DMS153 treated with DMSO at 0.1 percent for 48 hours (cell line): ENCODE results near the gene USP25.

Experiments
- DNase-seq: peaks from one replicate; lab custom pipeline; 2025; ENCODE audit not compliant: unreplicated experiment; lab: John Stamatoyannopoulos, UW

The USP25 gene

DNA sequence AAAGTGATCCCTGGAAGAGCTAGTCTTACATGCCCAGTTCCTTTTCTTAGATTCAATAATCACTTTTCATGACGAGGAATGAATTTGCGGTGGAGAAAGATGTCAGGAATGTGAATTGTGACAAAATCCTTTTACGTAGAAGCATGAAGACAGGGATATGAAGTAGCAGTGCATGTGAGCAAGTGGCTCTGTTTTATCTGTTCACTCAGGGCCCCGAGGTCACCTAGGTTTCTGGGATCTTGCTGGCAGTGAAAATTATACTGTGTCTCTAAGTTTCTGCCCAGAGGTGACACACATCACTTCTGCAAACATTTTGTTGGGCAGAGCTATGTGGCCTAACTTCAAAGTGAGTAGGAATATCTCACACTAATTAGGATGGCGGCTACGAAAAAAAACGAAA is 79.3 kb downstream of the USP25 start:
- DNase-seq: no peak

GRCh38 chr21:15809818-15810217 is 80.0 kb downstream of the USP25 start:
- DNase-seq: no peak

DNA sequence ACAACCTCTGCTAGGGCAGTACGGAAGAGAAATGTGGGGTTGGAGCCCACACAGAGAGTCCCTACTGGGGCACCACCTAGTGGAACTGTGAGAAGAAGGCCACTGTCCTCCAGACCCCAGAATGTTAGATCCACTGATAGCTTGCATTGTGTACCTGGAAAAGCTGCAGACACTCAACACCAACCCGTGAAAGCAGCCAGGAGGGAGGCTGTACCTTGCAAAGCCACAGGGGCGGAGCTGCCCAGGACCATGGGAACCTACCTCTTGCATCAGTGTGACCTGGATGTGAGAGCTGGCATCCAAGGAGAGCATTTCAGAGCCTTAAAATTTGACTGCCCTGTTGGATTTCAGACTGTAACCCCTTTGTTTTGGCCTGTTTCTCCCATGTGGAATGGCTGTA is 85.5 kb downstream of the USP25 start:
- no peak for DNase-seq

DNA sequence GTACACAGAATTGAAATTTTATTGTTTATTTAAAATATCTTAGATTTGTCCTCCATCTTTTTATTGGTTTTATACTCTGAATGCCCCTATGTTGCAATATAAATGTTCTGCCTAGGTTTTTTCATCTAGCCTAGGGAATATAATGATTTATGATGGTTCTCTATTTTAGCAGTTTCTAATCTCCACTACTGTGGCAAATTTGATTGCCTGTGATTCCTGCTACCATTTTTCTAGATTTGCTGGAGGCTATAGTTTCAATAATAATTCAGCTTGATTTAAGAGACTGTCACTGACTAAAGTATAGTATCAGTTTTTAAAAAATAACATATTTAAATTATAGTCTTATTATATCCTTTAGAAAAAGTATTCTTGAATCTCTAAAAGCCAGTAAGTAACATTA is 90.5 kb downstream of the USP25 start:
- no peak for DNase-seq

DNA sequence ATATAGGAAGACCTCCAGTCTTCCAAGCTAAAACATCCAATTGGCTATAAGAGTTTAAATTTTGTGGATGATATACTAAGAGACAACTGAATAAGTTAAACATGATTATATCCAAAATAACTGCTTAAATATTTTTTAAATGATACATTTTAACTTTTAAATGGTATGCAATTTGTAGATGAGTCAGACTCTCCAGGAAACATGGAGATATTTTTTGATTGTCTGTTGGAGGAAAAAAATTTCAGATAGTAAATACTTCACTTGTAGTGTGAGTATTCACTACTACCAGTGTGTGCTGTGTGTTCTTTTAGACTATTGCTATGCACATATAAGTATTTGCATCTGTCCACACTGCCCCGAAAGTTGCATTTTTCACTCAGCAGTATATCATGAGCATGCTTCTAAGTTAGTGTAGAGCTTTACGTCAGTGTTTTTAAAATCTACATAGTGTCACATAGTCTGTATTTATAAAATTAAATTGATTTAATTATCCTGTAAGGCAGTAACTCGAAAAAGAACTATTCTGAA is 91.1 kb downstream of the USP25 start:
- no peak for DNase-seq

DNA sequence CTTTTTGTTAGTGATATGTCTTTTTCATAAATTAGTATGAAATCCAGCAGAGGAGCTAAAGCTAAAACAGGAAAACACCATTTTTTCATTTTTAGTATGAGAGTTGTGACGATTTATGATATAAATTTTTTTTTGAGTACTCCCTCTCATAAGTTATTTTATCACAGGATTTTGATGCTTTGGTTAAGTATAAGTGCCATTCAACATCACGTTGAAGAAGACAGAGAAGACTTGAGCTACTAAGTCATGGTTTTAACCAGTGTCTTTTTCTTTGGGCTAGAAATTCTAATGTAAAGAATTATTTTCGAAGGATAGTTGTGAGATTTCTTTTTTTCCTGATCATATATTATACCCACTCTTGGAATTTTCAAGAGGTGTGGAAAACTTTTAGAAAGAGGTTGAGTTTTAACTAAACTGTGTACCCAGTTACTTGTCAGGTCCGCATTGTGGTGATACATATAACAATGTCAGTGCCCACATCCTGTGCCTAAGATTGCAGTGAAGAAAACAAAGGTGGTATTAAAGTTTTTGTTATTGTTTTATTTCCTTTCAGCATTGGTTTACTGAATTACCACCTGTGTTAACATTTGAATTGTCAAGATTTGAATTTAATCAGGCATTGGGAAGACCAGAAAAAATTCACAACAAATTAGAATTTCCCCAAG is 93.8 kb downstream of the USP25 start:
- no peak for DNase-seq

DNA sequence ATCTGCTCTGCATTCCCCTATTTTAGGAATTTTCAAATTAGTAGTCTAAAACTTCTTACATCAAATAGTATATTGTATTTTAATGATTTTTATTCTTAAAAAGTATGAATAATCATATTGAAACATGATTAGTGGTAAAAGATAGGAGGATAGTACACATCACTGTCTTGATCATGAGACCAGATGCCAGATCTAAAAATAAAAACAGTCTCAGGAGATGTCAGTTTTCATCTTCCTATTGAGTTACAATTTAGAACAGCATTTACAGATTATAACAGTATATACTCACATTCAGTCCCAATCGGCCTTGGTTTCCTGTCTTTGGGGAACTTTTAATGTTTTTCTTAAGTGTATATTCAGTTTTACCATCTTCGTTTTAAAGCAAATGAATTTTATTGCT is 95.9 kb downstream of the USP25 start:
- no peak for DNase-seq

GRCh38 chr21:15826147-15826780 is 96.5 kb downstream of the USP25 start:
- no peak for DNase-seq

DNA sequence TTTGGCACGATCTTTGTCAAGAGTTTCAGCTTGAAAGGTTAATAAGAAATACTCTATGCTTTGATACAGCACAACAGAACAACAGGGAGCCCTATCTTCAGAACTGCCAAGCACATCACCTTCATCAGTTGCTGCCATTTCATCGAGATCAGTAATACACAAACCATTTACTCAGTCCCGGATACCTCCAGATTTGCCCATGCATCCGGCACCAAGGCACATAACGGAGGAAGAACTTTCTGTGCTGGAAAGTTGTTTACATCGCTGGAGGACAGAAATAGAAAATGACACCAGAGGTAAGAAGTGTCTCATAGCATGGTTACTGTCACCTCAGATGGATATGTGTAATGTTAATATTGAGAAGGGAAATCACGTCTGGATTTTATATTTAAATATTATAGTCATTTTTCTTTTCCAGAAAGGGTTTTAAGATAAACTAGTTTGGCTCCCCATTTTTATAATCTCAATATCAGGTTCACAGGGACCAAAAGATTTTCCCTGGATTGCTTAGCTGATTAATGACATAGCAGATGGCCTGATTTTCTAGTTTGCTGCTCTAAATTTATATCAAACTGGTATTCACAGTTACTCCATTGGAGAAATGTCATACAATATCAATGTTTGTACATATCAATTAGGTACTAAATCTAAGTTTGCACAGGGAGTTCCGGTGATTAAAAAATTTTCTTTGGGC is 97.3 kb downstream of the USP25 start:
- no peak for DNase-seq

- DNase-seq: no peak
Observed at GRCh38 chr21:15831497-15831896, 101.7 kb downstream of the USP25 start.

DNA sequence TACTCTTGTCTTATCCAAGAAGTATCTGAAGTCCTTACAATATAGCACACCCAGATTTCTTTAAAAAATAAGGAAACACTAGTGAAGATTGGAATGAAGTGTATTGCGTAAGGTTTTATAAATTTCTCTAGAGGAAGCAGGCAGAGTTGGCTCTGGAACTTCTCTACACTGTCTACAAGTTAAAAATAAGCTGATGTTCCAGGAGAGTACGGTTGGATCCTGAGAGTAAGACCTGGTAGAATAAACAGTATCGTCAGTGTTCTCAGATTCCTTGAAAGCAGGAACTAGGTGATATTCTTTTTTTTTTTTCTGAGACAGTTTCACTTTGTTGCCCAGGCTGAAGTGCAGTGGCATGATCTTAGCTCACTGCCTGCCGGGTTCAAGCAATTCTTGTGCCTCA is 107.9 kb downstream of the USP25 start:
- no peak for DNase-seq

DNA sequence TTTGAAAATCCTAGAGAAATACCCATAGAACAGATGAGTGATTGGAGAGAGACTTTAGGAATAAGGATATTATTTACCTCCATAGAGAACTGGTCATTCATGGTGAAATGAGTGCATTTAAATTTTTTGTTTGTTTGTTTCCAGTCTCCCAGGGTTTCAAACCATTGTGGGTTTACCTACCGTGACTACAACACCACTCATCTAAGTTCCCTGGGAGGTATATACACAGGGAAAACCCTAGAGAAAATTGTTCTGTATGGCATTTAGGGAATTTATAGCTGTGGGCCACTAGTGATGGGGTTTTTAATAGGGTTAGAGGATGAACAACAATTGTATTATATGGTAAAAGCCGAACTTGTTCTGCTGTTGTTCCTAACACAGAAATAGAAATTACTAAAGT is 109.2 kb downstream of the USP25 start:
- DNase-seq: no peak

DNA sequence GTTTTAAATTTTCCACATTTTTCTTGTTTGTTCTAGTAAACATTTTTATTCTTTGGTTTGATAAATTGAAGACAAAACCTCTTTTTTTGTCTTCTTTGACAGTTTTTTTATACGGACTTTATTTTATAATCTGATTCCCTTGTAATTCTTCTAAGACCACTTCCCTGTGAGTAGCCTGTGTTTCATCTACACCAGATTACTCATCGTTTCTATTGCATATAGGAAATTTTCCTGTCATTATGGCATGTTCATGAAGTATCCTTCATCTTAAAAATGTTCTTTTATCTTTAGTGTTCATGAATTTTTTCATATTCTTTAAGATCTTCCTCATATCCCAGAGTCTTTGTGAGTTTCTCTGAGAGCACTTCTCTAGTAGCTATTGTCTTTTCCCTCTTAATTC is 109.8 kb downstream of the USP25 start:
- no peak for DNase-seq

DNA sequence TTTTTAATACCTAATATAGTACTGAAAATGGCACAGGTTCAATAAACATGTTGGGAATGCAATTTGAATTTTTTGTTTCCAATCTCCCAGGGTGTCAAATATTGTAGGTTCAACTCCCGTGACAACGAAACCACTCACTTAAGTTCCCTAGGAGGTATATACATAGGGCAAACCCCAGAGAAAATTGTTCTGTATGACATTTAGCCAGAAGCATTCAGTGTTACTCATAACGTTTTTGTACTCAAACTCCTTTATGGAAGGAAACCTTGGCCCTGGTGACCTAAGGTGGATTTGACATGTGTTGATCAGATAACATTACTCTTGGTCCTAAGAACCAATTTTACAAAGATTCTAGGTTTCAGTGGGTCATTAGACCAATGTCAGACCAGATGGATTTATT is 110.6 kb downstream of the USP25 start:
- DNase-seq: no peak

DNA sequence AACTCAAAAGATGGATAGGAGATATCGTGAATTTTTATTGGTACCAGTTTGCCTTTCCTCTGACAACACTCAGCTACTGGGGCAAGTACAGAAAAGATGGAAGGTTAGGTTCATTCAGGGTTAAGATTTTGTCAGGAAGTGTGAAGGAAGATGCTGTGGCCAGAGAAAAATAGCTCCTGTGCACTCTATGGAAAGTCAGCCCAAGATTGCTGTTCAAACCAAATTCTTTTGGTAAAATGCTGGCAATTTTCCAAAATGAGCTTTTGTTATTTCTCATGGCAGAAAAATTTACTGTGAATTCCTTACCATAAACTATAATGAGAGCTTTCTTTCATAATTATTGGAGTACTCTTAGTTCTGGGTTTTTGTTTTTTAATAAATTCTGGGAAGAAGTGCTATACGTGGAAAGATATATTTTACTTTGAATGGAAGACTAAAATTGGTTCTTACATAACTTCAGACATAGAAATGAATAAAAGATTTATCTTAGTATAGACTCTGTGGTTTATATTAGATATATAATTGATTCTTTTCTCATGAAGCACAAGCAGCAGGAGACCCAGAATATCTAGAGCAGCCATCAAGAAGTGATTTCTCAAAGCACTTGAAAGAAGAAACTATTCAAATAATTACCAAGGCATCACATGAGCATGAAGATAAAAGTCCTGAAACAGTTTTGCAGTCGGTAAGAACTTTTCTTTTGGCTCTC is 112.2 kb downstream of the USP25 start:
- DNase-seq: no peak

DNA sequence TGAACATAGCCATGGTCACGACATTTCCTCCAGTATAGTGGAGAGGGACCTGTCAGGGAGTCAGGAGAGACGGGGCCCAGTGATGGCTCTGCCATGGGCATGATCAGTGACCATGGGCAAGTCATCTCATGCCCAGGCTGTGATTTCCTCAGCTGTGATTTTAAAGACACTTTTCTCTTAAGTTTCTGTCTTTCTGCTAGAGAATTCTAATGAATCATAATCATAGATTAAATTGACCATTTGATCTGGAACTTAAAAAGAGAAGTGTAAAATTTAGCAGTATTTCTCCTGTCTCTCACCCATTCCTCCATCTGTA is 112.7 kb downstream of the USP25 start:
- DNase-seq: no peak

GRCh38 chr21:15843766-15844165 is 114.0 kb downstream of the USP25 start:
- no peak for DNase-seq

DNA sequence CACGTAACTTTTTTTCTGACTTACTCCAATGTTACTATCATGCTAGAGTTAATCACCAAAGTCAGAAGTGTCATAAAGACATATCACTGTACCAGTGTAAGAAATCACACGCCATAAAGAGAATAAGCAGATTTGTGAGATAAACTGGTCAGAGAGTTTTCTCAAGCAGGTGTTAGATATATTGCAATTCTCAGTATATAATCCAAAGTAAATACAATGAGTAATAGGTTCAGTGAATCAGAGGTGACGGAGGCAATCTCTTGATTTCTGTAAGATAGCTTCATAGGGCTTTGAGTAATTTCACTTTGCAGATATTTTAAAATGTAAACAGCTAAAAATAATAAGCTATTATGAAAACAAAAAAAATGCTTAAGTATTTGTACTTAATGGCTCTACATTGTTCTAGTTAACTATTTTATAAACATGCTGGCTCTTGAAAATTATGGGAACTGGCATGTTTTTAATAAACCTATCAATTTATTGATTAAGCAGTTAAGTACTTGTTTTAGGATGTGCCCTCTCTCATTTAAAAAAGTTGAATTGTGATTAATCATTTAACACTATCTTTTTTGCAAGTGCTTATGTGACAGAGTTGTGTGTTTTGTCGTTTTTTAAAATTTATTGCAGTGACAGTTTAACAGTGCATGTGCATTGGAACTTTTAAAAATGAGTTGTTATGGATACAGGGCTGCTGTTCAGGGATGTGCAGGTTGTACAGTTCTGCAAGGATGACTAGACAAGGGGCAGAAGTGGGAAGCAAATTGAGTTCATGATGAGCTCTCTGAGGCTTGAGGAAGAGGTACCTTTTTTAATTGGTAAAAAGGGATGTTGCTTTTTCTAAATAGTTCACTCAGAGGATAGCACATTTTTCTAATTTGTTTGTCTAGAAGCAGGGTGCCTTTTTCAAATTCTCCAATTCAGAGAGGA is 119.1 kb downstream of the USP25 start:
- no peak for DNase-seq

DNA sequence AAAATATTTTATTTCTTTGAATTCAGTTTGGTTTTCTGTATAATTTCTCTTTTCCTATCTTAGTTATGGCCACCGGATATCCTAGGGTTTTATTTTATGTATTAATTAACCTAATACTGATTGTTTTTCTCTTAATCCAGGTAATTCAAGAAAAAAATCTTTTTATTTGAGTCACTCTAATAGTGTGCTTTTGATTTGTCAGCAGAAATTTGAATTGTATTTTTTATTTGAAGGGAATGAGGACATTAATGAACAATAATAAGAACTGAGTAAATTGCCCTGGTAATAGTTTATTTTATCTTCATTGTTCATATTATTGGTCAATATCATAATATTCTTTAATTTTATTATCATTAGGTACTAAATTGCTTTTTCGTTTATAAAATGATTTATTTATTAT is 120.1 kb downstream of the USP25 start:
- DNase-seq: no peak

- no peak for DNase-seq
Observed at GRCh38 chr21:15850645-15851044, 120.9 kb downstream of the USP25 start.

DNA sequence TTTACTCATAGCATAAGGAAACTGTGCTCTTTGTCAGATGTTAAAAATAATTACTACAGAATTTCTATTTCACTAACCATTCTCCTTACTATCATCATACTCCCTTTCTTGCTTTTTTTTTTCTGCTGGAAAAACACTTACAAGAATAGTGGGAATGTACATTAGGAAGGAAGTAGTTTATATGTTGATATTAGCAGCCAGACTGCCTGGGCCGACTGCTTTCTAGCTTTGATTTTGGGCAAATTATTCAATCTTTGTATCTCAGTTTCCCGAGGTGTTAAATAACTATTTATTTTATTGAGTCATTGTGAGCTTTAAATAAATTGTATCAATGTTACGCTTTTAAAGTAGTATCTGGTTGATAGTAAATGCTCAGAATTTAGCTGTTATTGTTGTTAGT is 122.4 kb downstream of the USP25 start:
- DNase-seq: no peak
